ENCODE measurements around the gene ABCC1.
A peak's percentile ranks its signal among the peaks of the same experiment; 100 is the strongest.

Gene ABCC1

GRCh38 chr16:16162591-16162990 is 213.2 kb downstream of the ABCC1 start:
- H3K4me3 ChIP-seq (ENCODE audit: low read depth, low read length), result no peak overlapping the region
- POLR2A ChIA-PET, result no interaction called here
- CTCF ChIA-PET, result interaction anchor here (0.6 to 1.1 kb wide), 3 partner anchors 24 to 405 kb away, joined by 3 read pairs; no protein-coding TSS in a partner anchor
- H3K4me1 ChIP-seq (ENCODE audit: control insufficient read depth, insufficient read depth, low read length), result no peaks in the 10 kb centered on the region
- TF ChIP-seq ZNF169 (tag by site-specific recombination; IDR thresholded peaks at IDR 0.05) (no peak), GLIS1 (tag by site-specific recombination; IDR thresholded peaks at IDR 0.05) (no peak), ZBTB7A (tag by site-specific recombination; IDR thresholded peaks at IDR 0.05; ENCODE audit: low read depth) (no peak), YY1 (tag by site-specific recombination; IDR thresholded peaks at IDR 0.05) (no peak), ZNF658 (tag by site-specific recombination; IDR thresholded peaks at IDR 0.05) (no peak), ZEB2 (tag by site-specific recombination; IDR thresholded peaks at IDR 0.05) (no peak), ZNF2 (tag by site-specific recombination; IDR thresholded peaks at IDR 0.05) (no peak), ZSCAN30 (tag by site-specific recombination; IDR thresholded peaks at IDR 0.05) (no peak), ZSCAN18 (tag by site-specific recombination; IDR thresholded peaks at IDR 0.05) (no peak), ZNF837 (tag by site-specific recombination; IDR thresholded peaks at IDR 0.05) (no peak), ZNF548 (tag by site-specific recombination; IDR thresholded peaks at IDR 0.05) (no peak), ZNF292 (tag by site-specific recombination; IDR thresholded peaks at IDR 0.05; ENCODE audit: borderline replicate concordance, low read depth) (no peak)
- H3K9me3 ChIP-seq (ENCODE audit: control insufficient read depth, insufficient read depth, low read depth, low read length), result no peaks in the 10 kb centered on the region
- H3K36me3 ChIP-seq (ENCODE audit: control insufficient read depth in 2 of 2, insufficient read depth in 1 of 2, low read length in 2 of 2), result no peaks in the 10 kb centered on the region
- no peak overlapping the region for H3K27ac ChIP-seq (ENCODE audit: extremely low read depth, low read depth, low read length)

DNA sequence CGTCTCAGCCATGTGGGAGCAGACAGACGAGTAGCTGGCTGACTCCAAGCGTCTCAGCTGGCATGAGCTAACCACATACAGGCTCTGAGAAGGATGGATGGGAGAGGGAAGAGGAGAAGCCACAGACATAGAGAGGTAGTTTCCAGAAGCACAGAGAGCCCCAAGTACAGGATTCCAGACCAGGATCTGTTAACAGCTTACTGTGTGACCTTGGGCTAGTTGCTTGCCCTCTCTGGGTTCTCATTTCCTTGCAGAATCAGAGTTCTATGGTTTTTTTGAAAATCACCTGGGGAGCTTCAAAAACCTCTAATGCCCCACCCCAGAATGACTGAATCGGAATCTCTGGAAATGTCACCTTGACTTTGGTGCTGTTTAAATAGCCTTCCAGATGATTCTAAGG is 213.7 kb downstream of the ABCC1 start:
- CTCF ChIA-PET, result interaction anchor here (0.7 kb wide), 1 partner anchor 320 kb away, joined by 3 read pairs; no protein-coding TSS in a partner anchor

GRCh38 chr16:16163571-16163970 is 214.2 kb downstream of the ABCC1 start:
- no peak for TF ChIP-seq ZNF426 (tag by site-specific recombination; IDR thresholded peaks at IDR 0.05)
- no peak for TF ChIP-seq ZNF596 (tag by site-specific recombination; IDR thresholded peaks at IDR 0.05)
- TF ChIP-seq, protein P1, sequence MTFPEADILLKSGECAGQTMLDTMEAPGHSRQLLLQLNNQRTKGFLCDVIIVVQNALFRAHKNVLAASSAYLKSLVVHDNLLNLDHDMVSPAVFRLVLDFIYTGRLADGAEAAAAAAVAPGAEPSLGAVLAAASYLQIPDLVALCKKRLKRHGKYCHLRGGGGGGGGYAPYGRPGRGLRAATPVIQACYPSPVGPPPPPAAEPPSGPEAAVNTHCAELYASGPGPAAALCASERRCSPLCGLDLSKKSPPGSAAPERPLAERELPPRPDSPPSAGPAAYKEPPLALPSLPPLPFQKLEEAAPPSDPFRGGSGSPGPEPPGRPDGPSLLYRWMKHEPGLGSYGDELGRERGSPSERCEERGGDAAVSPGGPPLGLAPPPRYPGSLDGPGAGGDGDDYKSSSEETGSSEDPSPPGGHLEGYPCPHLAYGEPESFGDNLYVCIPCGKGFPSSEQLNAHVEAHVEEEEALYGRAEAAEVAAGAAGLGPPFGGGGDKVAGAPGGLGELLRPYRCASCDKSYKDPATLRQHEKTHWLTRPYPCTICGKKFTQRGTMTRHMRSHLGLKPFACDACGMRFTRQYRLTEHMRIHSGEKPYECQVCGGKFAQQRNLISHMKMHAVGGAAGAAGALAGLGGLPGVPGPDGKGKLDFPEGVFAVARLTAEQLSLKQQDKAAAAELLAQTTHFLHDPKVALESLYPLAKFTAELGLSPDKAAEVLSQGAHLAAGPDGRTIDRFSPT (tag by site-specific recombination; IDR thresholded peaks at IDR 0.05), result no peak
- TF ChIP-seq, protein P2, sequence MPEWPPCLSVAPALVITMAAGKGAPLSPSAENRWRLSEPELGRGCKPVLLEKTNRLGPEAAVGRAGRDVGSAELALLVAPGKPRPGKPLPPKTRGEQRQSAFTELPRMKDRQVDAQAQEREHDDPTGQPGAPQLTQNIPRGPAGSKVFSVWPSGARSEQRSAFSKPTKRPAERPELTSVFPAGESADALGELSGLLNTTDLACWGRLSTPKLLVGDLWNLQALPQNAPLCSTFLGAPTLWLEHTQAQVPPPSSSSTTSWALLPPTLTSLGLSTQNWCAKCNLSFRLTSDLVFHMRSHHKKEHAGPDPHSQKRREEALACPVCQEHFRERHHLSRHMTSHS (tag by site-specific recombination; IDR thresholded peaks at IDR 0.05), result no peak
- TF ChIP-seq WT1 (tag by site-specific recombination; IDR thresholded peaks at IDR 0.05), result no peak
- no peaks in the 10 kb centered on the region for H3K9me3 ChIP-seq (ENCODE audit: control insufficient read depth, insufficient read depth, low read depth, low read length)
- POLR2A ChIA-PET, result no interaction called here
- no peaks in the 10 kb centered on the region for H3K36me3 ChIP-seq (ENCODE audit: control insufficient read depth in 2 of 2, insufficient read depth in 1 of 2, low read length in 2 of 2)
- no peak overlapping the region for H3K4me3 ChIP-seq (ENCODE audit: low read depth, low read length)
- CTCF ChIA-PET, result interaction anchor here (0.6 kb wide), 1 partner anchor 152 kb away, joined by 3 read pairs; no protein-coding TSS in a partner anchor
- H3K4me1 ChIP-seq (ENCODE audit: control insufficient read depth, insufficient read depth, low read length), result no peaks in the 10 kb centered on the region
- no peak overlapping the region for H3K27ac ChIP-seq (ENCODE audit: extremely low read depth, low read depth, low read length)

More for the DNA sequence above, 213.7 kb downstream of the ABCC1 start:
- TF ChIP-seq ZNF768 (tag by site-specific recombination; IDR thresholded peaks at IDR 0.05), result 0 out of 2 replicates have a peak, but pooled peaks have one; percentile 7
- TF ChIP-seq ZNF133 (tag by site-specific recombination; IDR thresholded peaks at IDR 0.05), result no peak
- POLR2A ChIA-PET, result no interaction called here
- H3K27ac ChIP-seq (ENCODE audit: extremely low read depth, low read depth, low read length), result no peak overlapping the region
- no peaks in the 10 kb centered on the region for H3K4me1 ChIP-seq (ENCODE audit: control insufficient read depth, insufficient read depth, low read length)
- no peak overlapping the region for H3K4me3 ChIP-seq (ENCODE audit: low read depth, low read length)
- no peaks in the 10 kb centered on the region for H3K36me3 ChIP-seq (ENCODE audit: control insufficient read depth in 2 of 2, insufficient read depth in 1 of 2, low read length in 2 of 2)
- H3K9me3 ChIP-seq (ENCODE audit: control insufficient read depth, insufficient read depth, low read depth, low read length), result no peaks in the 10 kb centered on the region
